ENCODE results near the gene FBLN2.

Gene FBLN2

DNA sequence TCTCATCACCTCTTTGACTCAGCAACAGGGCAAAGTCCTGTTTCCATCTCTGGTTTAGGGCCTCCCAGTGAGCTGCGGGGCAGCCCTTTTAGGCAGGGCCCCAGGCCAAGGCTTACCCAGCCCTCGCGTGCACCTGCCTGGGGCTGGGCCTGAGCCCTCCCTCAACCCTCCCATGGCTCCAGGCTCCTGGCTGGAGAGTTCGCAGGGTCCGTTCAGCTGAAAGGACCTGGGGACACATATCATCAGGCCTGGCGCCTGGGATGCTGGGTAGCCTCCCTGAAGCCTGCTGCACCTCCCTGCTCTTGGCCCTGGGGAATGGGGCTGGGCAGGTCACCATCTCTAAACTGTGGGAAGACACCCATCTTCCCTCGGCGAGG lies 39.1 kb upstream of the FBLN2 start:
- H3K27ac Mint-ChIP-seq: no peak overlapping the region
- peaks cover 41% of the 10 kb centered on the region for H3K4me1 Mint-ChIP-seq
- H3K27me3 Mint-ChIP-seq (ENCODE audit: low read depth, poor library complexity): no peaks in the 10 kb centered on the region
- TF ChIP-seq, protein P1, sequence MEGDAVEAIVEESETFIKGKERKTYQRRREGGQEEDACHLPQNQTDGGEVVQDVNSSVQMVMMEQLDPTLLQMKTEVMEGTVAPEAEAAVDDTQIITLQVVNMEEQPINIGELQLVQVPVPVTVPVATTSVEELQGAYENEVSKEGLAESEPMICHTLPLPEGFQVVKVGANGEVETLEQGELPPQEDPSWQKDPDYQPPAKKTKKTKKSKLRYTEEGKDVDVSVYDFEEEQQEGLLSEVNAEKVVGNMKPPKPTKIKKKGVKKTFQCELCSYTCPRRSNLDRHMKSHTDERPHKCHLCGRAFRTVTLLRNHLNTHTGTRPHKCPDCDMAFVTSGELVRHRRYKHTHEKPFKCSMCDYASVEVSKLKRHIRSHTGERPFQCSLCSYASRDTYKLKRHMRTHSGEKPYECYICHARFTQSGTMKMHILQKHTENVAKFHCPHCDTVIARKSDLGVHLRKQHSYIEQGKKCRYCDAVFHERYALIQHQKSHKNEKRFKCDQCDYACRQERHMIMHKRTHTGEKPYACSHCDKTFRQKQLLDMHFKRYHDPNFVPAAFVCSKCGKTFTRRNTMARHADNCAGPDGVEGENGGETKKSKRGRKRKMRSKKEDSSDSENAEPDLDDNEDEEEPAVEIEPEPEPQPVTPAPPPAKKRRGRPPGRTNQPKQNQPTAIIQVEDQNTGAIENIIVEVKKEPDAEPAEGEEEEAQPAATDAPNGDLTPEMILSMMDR (IDR thresholded peaks at IDR 0.05): no peak
- H3K9me3 Mint-ChIP-seq: no peaks in the 10 kb centered on the region
- H3K4me3 Mint-ChIP-seq: no peak overlapping the region
- H3K36me3 Mint-ChIP-seq (ENCODE audit: low read depth): peaks cover 5% of the 10 kb centered on the region
- DNase-seq: no peak

DNA sequence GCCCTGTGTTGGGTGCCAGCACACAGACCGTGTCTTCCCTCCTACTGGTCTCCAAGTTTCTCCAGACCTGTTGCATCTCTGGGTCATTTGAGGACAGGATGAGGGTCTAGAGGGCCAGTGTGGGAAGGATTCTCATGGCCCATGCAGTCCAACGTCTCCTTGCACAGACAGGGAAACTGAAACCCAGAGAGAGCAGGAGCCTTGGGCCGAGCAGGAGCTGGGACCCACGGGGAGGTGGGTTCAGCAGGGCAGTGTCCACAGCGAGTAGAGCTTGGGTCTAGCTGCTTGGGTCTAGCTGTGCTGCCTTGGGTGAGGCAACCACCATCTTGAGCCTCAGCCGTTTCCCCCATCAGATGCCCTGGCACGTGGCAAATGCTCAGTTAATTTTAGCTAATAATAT lies 36.5 kb upstream of the FBLN2 start:
- no peaks in the 10 kb centered on the region for H3K9me3 Mint-ChIP-seq
- H3K36me3 Mint-ChIP-seq (ENCODE audit: low read depth): peaks cover 5% of the 10 kb centered on the region
- H3K27me3 Mint-ChIP-seq (ENCODE audit: low read depth, poor library complexity): no peaks in the 10 kb centered on the region
- no peak for DNase-seq
- no peak overlapping the region for H3K4me3 Mint-ChIP-seq
- H3K27ac Mint-ChIP-seq: no peak overlapping the region
- peaks cover 42% of the 10 kb centered on the region for H3K4me1 Mint-ChIP-seq
- TF ChIP-seq, protein P1 (IDR thresholded peaks at IDR 0.05): no peak

DNA sequence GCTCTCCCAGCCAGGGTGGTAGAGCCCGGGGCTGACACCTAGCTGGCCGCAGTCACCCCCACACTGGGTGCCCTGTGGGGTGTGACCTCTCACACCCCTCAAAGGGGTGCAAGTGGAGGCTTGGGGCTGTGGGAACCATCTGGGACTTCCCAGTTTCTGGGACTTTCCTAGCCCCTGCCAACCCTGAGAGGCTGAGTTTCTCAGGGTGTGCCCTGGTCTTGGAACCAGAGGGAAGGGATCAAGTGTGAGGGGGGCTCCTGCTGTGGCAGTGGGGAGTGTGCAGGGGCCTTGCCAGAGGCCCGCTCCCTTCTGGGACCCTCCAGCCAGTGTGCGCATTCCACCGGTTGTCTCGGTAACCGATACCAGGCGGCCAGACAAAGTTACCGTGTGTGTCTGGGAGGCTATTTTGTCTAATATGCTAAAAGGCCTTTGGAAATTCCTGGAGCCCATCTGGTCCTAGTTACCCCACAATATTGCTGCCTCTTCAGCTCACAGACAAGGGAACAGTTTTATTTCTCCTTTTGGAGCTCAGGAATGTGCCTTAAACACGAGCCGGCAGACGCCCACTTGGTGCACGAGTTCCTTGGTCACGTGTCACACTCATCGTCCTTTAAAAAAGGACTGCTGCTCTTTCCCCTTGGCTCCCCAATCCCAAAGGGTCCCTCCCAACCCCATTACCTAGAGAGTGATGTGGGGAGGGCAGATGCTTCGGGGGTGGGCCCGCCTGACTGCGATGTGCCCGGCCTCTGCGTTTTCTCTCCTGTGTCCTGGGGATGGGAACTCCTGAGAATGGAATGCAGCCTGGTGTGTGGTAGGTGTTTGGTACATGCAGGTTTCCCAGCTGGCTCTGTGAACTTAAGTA lies 35.6 kb upstream of the FBLN2 start:
- DNase-seq: no peak
- no peaks in the 10 kb centered on the region for H3K9me3 Mint-ChIP-seq
- H3K4me1 Mint-ChIP-seq: peaks cover 34% of the 10 kb centered on the region
- H3K36me3 Mint-ChIP-seq (ENCODE audit: low read depth): peaks cover 5% of the 10 kb centered on the region
- no peaks in the 10 kb centered on the region for H3K27me3 Mint-ChIP-seq (ENCODE audit: low read depth, poor library complexity)
- H3K27ac Mint-ChIP-seq: peak overlapping the region; percentile 80
- no peak overlapping the region for H3K4me3 Mint-ChIP-seq
- TF ChIP-seq, protein P1 (IDR thresholded peaks at IDR 0.05): no peak

DNA sequence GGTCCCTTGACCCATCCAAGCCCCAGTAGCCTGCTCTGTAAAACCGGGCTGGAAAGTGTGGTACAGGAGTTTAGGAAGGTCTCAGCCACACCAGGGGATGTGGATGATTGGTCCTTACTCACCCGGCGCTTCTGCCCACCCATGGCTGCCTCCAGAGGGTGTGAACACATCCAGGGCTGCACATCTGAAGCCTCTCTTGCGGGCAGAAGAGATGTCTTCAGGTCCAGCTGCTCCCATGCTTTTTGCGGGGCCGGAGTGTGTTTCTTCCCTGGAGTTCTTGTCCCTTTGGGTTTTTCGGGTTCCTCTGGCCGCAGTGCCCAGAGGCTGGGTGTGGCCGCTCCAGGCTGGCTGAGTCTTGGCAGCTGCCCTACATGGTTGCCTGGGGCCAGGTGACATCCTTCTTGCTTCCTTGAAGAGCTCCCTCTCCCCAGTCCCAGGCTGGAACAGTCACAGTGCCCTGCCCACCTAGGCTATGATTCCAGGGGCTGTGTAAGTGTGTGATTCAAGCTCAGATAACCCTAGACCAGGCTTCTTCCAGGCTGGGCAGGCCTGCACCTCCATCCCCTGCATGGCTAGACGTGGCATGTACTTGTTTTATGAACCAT lies 34.9 kb upstream of the FBLN2 start:
- peaks cover 5% of the 10 kb centered on the region for H3K36me3 Mint-ChIP-seq (ENCODE audit: low read depth)
- DNase-seq: no peak
- H3K9me3 Mint-ChIP-seq: no peaks in the 10 kb centered on the region
- no peaks in the 10 kb centered on the region for H3K27me3 Mint-ChIP-seq (ENCODE audit: low read depth, poor library complexity)
- peaks cover 26% of the 10 kb centered on the region for H3K4me1 Mint-ChIP-seq
- no peak overlapping the region for H3K4me3 Mint-ChIP-seq
- TF ChIP-seq, protein P1 (IDR thresholded peaks at IDR 0.05): no peak
- peak overlapping the region; percentile 80 for H3K27ac Mint-ChIP-seq

DNA sequence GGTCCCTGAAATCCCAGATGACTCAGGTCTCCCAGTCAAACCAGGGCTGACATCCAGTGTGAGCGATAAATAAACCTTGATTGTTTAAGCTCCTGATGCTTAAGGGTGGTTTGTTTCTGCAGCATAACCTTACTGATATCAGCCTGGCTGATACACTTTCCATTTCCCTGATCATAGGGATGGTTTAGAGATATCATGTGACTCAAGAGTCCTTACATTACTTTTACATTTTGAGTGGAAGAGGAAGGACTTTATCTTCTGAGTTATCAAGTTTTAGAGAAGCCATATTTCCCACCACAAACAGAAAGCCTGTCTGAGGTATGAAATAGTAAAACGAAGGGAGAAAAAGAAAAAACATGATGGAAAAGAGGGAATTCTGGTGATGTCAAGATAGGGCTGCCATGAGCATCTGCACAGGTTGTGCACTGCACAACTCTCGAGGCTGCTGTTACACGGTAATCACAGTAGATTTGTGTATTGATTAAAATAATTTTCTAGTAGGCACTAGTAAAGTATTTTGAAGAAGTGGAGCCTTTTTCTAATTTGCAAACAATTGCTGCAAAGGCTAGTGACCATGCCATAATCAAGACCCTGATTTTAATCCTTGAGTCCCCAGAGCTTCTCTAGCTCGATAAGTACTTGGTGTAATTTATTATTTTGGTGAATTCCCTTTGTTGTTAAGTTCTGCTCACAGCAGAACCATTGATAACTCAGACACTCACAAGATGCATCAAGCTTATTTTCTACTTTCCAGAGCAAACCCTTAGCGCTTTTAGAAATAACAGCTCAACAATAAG lies 34.1 kb upstream of the FBLN2 start:
- Mint-ChIP-seq H3K4me1 (peaks cover 20% of the 10 kb centered on the region), H3K27me3 (ENCODE audit: low read depth, poor library complexity) (no peaks in the 10 kb centered on the region), H3K4me3 (no peak overlapping the region), H3K36me3 (ENCODE audit: low read depth) (peaks cover 5% of the 10 kb centered on the region), H3K27ac (no peak overlapping the region), H3K9me3 (no peaks in the 10 kb centered on the region)
- TF ChIP-seq, protein P1 (IDR thresholded peaks at IDR 0.05): no peak
- DNase-seq: no peak

Data from nephron progenitor cell (in vitro differentiated cells).